Lower leg skin (tissue), 4 donors: ENCODE results near the gene OR2A12. TPM values are rescaled to one million over a fixed set of nuclear protein-coding genes. Genes with fewer than 3 reads are reported as not detected.

ENCODE experiments used
- DNase-seq, 2 donors: peaks; one replicate each; pipeline ENCODE4 v3.0.0-alpha.2; 2019; ENCODE audit warnings: low spot score in 2 of 2
- H3K4me3 ChIP-seq: fragments of 200-600 bp; sonication (generic); 2 replicates; pipeline ENCODE4 v1.5.1; 2017; ENCODE audit warnings: mild to moderate bottlenecking, low read depth; ENCODE audit not compliant: poor library complexity, severe bottlenecking
- POLR2A ChIP-seq, 2 donors: fragments of 450-650 bp; IDR thresholded peaks; one replicate each; pipeline ENCODE4 v1.6.1; 2016 to 2017; ENCODE audit warnings: antibody characterized with exemption in 2 of 2, mild to moderate bottlenecking in 1 of 2, moderate library complexity in 1 of 2
- WGBS, 2 donors: methylation state at CpG; one replicate each; pipeline ENCODE4 v1.1.5; 2018; 5-methylcytosine and 5-hydroxymethylcytosine counted together
- intact Hi-C: fragments of 100-400 bp; cut with DNase I; formaldehyde crosslinking; loops from one replicate; pipeline ENCODE4 v1.15.0; 2023; ENCODE audit warnings: low total_unique reads
- total RNA-seq, 4 donors: library from RNA; depleted of rRNA; stranded (reverse); fragments of >200 nt; gene quantifications; one replicate each; pipeline ENCODE4 v1.1.0, GENCODE V29; 2016
- TF ChIP-seq, protein P1 (sequence below), 3 donors: fragments of 450-650 bp; IDR thresholded peaks; one replicate each; pipeline ENCODE4 v1.5.1; 2016; ENCODE audit warnings: antibody characterized with exemption in 3 of 3, mild to moderate bottlenecking in 3 of 3, moderate library complexity in 2 of 3

Gene OR2A12
- total RNA-seq, 4 donors from 2014 or later: not detected

DNA sequence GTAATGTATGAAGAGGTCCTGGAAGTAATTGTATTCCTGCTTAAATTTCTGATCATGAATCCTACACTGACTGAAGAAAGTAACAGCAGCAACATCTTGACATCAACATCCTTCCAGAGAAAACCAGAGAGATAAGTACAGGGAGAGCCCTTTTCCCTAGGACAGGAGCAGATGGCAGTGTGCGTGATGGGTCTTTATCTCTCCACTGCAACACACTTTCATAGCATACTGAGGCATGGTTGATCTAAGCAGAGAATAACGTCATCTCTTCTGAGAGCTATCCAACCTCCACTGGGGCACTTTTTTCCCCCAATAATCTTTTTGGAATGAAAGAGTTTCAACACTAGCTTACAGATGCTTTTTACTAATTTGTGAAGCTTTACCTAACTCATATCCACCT lies 16.1 kb upstream of the OR2A12 start:
- 72 to 73% methylated on average over 2 of the region's 2 CpGs for WGBS, 2 donors
- intact Hi-C loops: no loop called here
- no peak overlapping the region for H3K4me3 ChIP-seq
- DNase-seq: no peak
- TF ChIP-seq, protein P1, sequence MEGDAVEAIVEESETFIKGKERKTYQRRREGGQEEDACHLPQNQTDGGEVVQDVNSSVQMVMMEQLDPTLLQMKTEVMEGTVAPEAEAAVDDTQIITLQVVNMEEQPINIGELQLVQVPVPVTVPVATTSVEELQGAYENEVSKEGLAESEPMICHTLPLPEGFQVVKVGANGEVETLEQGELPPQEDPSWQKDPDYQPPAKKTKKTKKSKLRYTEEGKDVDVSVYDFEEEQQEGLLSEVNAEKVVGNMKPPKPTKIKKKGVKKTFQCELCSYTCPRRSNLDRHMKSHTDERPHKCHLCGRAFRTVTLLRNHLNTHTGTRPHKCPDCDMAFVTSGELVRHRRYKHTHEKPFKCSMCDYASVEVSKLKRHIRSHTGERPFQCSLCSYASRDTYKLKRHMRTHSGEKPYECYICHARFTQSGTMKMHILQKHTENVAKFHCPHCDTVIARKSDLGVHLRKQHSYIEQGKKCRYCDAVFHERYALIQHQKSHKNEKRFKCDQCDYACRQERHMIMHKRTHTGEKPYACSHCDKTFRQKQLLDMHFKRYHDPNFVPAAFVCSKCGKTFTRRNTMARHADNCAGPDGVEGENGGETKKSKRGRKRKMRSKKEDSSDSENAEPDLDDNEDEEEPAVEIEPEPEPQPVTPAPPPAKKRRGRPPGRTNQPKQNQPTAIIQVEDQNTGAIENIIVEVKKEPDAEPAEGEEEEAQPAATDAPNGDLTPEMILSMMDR (IDR thresholded peaks at IDR 0.05): no peak

DNA sequence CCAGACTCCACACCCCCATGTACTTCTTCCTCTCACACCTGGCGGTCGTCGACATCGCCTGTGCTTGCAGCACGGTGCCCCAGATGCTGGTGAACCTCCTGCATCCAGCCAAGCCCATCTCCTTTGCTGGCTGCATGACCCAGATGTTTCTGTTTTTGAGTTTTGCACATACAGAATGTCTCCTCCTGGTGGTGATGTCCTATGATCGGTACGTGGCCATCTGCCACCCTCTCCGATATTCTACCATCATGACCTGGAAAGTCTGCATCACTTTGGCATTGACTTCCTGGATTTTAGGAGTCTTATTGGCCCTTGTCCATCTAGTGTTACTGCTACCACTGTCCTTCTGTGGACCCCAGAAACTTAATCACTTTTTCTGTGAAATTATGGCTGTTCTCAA lies 11.7 kb upstream of the OR2A12 start:
- TF ChIP-seq, protein P1 (IDR thresholded peaks at IDR 0.05): no peak
- no peak for TF ChIP-seq POLR2A (IDR thresholded peaks at IDR 0.05)
- H3K4me3 ChIP-seq: no peak overlapping the region
- intact Hi-C loops: no loop called here
- WGBS, 2 donors: 90 to 95% methylated on average over 8 of the region's 8 CpGs
- no peak for DNase-seq

DNA sequence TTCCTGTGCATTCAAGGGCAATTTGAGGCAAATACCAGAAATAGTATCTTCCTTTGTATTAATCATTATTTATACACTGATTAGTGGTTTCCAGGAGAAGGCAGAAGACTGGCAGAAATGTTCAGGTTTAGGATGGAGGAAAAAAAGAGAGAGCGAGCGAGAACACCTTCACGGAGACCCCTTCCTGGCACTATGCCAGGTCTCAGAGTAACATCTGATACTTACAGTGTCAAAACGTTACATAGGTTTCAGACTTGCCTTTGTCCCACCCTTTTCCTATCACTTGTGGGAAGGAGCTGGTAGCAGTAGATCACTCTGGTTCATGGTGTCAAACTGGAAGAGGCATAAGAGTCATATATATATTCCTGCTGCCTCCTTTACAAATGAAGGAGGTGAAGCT lies 652 bp downstream of the OR2A12 start:
- no peak overlapping the region for H3K4me3 ChIP-seq
- intact Hi-C loops: no loop called here
- DNase-seq: no peak
- TF ChIP-seq, protein P1 (IDR thresholded peaks at IDR 0.05): no peak
- no peak for TF ChIP-seq POLR2A (IDR thresholded peaks at IDR 0.05)
- WGBS, 2 donors: 49 to 52% methylated on average over 4 of the region's 4 CpGs

DNA sequence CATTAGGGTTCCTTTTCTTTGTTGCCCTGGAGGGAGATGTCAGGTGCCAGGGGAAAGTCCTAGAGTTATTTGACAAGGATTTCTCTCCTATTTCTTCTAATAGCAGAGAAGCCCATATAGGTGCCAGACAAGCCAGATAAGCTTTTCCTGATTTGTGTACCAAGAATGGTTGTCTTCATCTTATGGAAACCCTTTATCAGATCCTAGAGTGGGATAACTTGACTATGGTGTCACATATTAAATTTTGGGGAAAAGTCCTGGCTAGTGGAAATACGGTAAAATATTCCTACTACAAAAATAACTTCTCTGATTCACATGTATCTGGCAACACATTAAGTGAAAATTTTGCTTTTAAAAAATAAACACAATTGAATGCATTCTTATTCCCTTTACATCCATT lies 1.2 kb downstream of the OR2A12 start:
- no peak overlapping the region for H3K4me3 ChIP-seq
- TF ChIP-seq POLR2A (IDR thresholded peaks at IDR 0.05): no peak
- TF ChIP-seq, protein P1 (IDR thresholded peaks at IDR 0.05): no peak
- intact Hi-C loops: no loop called here
- 50 to 66% methylated on average over 1 of the region's 1 CpG for WGBS, 2 donors
- DNase-seq: no peak

DNA sequence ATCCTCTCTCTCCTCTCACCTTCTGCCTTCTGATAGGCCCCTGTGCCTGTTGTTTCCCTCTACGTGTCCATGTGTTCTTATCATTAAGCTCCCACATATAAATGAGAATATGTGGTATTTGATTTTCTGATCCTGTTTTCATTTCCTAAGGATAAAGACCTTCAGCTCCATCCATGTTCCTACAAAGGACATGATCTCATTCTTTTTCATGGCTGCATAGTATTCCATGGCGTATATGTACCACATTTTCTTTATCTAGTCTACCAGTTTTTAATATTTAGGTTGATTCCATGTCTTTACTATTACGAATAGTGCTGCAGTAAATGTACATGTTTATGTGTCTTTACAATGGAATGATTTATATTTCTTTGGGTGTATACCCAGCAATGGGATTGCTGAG lies 4.6 kb downstream of the OR2A12 start:
- intact Hi-C loops: no loop called here
- 89 to 94% methylated on average over 3 of the region's 3 CpGs for WGBS, 2 donors
- TF ChIP-seq POLR2A (IDR thresholded peaks at IDR 0.05): no peak
- TF ChIP-seq, protein P1 (IDR thresholded peaks at IDR 0.05): no peak
- no peak overlapping the region for H3K4me3 ChIP-seq
- DNase-seq: no peak

DNA sequence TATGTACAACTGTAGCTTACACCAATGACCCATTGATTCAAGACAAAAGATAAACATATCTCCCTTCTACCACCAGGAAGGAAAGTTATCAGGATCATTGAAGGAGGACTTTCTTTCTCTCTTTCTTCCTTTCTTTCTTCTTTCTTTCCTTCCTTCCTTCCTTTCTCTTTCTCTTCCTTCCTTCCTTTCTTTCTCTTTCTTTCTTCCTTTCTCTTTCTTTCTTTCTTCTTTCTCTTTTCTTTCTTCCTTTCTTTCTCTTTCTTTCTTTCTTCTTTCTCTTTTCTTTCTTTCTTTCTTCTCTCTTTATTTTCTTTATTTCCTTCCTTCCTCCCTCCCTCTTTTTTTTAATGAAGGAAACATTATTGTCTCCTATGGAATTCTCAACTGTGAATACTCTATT lies 12.7 kb downstream of the OR2A12 start:
- no peak for DNase-seq
- H3K4me3 ChIP-seq: no peak overlapping the region
- TF ChIP-seq, protein P1 (IDR thresholded peaks at IDR 0.05): no peak
- TF ChIP-seq POLR2A (IDR thresholded peaks at IDR 0.05): no peak
- intact Hi-C loops: no loop called here
